IPS DF 4.7 (cell line): ENCODE measurements around the gene HERPUD1.
"Not testable (repeated sequence)": the region's sequence is repeated elsewhere in the genome, so short reads cannot be mapped to it uniquely, and the experiment has no call there.

ENCODE experiments used
- DNase-seq: peaks from one replicate; pipeline ENCODE4 v3.0.0-alpha.2; 2013; ENCODE audit warnings: low spot score; ENCODE audit errors: extremely low read depth

Gene HERPUD1

DNA sequence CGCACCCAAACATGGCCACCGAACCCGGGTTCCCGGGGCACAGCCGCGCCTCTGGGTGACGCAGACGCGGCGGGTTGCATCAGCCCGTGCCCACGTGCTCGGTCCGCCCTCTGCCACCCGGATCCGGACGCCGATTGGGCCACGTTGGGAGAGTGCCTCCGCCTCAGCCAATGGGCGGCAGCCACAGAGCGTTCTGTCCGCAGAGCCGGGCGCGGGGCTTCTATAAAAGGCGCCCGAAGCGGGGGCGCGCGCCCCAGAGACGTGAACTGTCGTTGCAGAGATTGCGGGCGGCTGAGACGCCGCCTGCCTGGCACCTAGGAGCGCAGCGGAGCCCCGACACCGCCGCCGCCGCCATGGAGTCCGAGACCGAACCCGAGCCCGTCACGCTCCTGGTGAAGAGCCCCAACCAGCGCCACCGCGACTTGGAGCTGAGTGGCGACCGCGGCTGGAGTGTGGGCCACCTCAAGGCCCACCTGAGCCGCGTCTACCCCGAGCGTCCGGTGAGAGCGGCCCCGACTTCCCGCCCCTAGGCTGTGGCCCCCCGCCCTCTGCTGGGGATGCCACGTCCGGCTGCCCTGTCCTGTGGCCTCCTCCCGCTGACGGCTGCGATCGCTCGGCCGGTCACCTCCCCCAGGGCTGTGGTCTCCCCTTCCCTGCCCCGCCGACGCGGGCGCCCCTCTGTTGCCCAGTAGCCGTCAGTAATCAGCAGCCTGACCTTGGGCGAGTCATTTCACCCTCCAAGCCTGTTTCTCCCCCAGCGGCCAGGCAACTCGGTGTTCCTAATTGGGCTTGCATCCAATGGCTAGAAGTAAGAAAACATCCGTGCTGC, at the start of gene HERPUD1:
Gene HERPUD1 (plus strand): TSS at position 251 of the 829 bp plus-strand sequence. CDS start 103 bp downstream, at position 354.
- peak; percentile 62 for DNase-seq

DNA sequence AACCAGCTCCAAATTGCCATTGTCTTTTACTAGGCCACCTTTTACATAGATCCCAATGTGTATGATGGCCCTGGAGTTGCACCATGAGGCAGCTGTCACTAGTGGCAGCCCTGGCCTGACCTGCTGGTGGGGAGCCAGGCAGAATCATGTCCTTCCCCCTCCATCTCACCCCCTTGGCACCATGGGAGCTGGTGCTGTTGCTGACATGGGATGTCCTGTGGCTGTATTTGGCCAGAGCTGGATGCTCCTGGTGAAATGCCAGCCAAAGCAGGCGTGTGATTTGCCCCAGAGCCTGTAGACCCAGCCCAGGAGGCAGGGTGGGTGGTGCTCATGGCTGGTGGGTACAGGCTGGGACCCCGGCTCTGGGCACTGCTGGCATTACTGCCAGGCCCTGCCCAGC, 48.4 kb upstream of the HERPUD1 start:
- no peak for DNase-seq

DNA sequence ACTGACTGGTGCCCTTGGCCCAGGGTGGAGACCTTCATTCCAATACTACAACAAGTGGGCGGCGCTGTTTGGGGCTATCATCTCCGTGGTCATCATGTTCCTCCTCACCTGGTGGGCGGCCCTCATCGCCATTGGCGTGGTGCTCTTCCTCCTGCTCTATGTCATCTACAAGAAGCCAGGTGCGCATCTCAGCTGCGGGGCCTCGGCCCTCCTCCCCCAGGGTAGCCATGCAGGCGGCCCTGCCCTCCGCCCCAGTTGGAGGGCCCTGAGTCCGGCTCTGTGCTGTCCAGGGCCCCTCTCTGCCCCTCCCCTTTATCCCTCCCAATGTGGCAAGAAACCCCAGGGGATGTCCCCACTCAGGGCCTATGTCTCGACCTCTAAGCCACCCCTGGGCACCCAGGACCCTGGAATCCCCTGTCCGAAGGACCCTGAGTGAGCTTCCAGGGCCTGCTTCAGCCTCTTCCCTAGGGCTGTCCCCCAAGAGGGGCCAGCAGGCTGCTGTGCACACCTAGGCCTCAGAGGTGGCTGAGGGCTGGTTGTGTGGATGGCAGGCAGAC, 47.8 kb upstream of the HERPUD1 start:
- DNase-seq, result no peak

DNA sequence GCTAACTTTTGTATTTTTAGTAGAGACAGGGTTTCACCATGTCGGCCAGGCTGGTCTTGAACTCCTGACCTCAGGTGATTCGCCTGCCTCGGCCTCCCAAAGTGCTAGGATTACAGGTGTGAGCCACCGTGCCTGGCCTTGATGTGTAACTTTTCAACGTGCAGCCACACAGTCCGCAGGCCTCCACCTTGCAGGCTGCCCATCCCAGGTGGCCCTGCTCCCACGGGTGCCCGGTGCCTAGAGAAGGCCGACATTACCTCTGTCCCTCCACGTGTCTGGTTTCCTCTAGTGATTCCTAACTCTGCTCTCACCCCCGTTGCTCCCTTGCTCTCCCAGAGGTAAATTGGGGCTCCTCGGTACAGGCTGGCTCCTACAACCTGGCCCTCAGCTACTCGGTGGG, 47.0 kb upstream of the HERPUD1 start:
- DNase-seq, result not testable (repeated sequence)

GRCh38 chr16:56885446-56886162, 46.3 kb upstream of the HERPUD1 start:
- no peak for DNase-seq

DNA sequence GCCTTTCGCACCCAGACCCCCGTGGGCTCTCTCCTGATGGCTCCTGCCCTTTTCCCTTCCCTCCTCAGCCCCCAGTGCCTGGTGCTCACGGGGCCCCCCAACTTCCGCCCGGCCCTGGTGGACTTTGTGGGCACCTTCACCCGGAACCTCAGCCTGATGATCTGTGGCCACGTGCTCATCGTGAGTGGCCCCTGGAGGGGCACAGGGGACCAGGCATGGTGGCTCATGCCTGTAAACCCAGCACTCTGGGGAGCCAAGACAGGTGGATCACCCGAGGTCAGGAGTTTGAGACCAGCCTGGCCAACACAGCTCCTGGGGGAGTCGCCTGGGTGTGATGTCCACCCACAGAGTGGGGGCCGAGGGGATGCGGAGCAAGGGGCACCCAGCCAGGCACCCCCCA, 45.6 kb upstream of the HERPUD1 start:
- DNase-seq, result no peak

GRCh38 chr16:56886826-56887225, 45.1 kb upstream of the HERPUD1 start:
- no peak for DNase-seq

DNA sequence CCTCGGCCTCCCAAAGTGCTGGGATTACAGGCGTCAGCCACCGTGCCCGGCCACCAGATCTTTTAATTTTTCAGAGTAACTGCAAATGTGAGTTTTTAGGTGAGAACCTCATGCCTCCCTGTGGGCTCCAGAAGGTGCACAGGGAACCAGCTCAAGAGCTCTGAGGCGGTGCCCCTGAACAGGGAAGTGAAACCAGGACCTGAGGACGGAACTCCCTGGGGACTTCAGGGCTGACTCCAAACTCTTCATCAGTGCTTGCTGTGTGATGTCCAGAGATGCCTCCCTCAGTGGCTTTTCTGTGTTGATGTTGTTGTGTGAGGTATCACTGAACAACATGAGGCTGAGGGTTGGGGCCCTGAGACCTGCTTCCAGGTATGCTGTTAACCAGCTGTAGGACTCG, 43.1 kb upstream of the HERPUD1 start:
- DNase-seq, result no peak

DNA sequence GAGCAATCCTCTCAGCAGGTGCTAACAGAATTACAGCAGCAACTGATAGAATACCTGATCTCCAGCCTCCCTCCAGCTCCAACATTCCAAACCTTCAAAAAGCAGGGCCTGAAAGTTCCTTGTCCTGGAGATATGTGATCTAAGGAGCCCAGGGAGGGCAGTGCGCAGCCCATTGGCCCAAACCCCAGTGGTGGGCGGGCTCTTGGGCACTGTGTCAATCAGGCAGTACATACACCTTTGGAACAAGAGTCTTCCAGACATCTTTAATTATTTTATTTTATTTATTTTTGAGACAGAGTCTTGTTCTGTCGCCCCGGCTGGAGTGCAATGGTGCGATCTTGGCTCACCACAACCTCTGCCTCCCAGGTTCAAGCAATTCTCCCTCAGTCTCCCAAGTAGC, 42.7 kb upstream of the HERPUD1 start:
- DNase-seq, result no peak

GRCh38 chr16:56891685-56892084, 40.3 kb upstream of the HERPUD1 start:
- no peak for DNase-seq

DNA sequence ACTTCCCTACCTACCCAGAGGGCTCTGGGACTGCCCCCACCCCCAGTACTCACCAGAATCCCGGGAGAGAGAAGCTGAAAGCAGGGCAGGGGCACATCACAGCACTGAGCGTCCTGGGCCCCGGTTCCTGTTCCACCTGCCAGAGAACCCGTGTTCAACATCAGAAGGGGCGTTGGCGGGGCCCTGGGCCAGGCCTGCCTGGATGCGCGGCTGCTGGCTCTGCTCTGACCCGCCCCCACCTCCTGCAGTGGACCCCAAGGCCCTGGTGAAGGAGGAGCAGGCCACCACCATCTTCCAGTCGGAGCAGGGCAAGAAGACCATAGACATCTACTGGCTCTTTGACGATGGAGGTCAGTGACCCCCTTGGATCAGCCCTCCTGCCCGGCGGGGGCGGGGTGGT, 39.2 kb upstream of the HERPUD1 start:
- DNase-seq, result no peak

- DNase-seq, result no peak
These were observed 37.5 kb upstream of the HERPUD1 start for GRCh38 chr16:56894331-56894917.

DNA sequence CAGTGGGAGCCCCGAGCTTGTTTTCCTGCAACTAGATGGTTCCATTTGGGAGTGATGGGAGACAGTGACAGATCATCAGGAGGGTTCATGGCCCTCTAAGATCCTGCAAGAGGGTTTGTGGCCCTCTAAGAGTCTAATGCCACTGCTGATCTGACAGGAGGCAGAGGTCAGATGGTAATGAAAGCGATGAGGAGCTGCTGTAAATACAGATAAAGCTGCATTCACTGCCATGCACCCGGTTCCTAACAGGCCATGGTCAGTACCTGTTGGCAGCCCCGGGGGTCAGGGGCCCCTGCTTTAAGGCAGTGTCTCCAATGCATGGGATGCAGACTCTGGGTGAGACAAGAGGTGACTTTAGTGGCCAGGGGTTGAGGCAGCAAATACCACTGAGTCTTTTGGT, 36.1 kb upstream of the HERPUD1 start:
- DNase-seq, result no peak

DNA sequence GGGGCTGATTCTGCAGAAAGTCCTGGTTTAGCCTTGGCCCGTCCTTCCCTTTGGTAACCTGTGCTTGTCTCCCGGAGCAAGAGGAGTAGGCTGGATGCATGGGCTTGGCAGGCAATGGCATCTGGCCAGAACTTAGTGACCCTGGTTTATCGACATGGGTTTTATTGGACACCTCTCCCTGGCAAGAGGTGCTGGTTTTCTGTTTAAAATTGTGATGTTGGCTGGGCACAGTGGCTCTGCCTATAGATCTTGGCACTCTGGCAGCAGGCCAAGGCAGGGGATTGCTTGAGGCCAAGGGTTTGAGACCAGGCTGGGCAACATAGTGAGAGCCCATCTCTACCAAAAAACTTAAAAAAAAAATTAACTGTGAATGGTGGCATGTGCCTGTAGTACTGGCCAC, 35.7 kb upstream of the HERPUD1 start:
- no peak for DNase-seq

- DNase-seq, result no peak
These were observed 34.7 kb upstream of the HERPUD1 start for GRCh38 chr16:56897026-56897799.

DNA sequence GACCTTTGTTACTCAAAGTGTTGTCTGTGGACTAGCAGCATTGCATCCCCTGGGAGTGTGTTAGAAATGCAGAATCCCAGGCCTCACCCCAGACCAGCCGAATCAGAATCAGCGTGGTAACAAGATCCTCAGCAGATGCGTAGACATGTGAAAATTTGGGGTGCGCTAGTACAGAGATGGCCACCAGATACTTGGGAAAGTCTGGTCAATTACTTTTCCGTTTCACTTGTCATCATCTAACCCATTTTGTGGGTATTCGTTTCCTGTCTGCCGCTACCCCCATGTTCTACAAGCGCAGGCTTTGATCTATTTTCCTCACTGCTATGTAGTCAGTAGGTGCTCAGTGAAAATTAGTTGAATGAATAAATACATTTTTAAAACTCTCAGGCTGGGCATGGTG, 33.1 kb upstream of the HERPUD1 start:
- DNase-seq, result no peak

DNA sequence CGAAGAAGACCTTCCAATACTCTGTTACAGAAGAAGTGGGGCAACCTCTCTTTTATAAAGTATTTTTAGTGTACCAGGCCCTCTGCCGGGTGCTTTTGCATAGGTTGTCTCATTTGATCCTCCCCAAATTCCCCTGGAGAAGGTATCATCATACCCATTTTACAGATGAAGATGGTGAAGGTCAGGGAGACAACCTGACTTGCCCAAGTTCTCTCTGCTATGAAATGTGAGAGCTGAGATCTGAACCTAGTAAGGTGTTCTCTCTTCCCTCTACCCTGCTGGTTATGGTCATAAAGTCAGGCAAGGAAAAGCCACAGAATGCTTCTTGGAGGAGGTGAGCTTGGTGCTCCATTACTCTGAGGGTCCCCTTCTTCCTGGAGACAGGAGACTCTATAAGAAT, 28.1 kb upstream of the HERPUD1 start:
- no peak for DNase-seq

DNA sequence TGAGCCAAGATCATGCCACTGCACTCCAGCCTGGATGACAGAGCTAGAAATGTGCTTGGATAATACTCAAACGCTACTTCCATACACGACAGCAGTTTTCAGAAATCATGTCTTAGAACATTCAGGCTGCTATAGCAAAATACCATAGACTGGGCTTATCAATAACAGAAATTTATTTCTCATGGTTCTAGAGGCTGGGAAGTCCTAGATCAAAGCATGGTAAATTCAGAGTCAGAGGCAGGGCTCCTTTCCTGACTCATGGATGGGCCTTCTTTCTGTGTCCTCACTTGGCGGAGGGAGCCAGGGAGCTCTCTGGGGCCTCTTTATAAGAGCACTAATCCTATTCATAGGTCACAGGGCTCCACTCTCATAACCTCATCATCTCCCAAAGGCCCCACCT, 24.5 kb upstream of the HERPUD1 start:
- DNase-seq, result no peak

DNA sequence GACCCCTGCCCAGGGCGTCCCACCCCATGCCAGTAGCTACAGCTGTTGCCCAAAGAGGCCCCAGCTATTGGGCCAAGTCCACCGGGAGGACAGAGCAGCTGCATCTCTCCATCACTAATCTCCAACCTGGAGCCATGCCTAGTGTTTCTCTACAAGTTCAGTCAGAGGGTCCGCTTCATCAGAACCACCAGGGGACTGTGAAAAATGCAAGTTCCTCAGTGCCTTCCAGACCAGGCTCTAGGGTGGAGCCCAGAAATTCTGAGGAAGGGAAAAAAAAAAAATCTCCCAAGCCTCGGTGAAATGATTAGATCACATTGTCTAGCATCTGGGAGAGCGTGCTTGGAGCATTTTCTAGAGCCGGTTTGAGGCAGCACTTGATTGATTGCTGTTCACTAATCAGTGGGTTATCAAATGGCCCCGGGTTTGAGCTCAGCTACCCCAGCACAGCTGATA, 22.4 kb upstream of the HERPUD1 start:
- no peak for DNase-seq

- DNase-seq, result no peak
These were observed 21.8 kb upstream of the HERPUD1 start for GRCh38 chr16:56910112-56910511.
